ENCODE results near the gene PBXIP1. TPM values are rescaled to one million over a fixed set of nuclear protein-coding genes. Genes with fewer than 3 reads are reported as not detected.
A peak's percentile ranks its signal among the peaks of the same experiment; 100 is the strongest.

PBXIP1 gene
- total RNA-seq, 2 experiments from 2014 or later, result 55.3 to 55.5 TPM

GRCh38 chr1:154969860-154970452 lies 14.1 kb upstream of the PBXIP1 start:
- peak overlapping the region; percentile 32 for H3K27ac Mint-ChIP-seq
- intact Hi-C loops (cut with micrococcal nuclease), result loop anchor here (5.0 kb wide), 1 partner anchor 222 kb away; no protein-coding TSS in a partner anchor
- H3K4me1 Mint-ChIP-seq (ENCODE audit: low read depth), result peaks cover 32% of the 10 kb centered on the region
- no peak for DNase-seq
- CTCF ChIA-PET, result interaction anchor here (0.5 to 1.6 kb wide), 9 partner anchors 14 to 520 kb away, joined by 3 to 9 read pairs (median 3); partner anchors contain the start of genes ADAM15 and PBXIP1
- H3K27me3 Mint-ChIP-seq (ENCODE audit: low read depth), result no peaks in the 10 kb centered on the region
- H3K4me3 Mint-ChIP-seq, result no peak overlapping the region
- peaks cover 17% of the 10 kb centered on the region for H3K36me3 Mint-ChIP-seq (ENCODE audit: low read depth)
- no peaks in the 10 kb centered on the region for H3K9me3 Mint-ChIP-seq

- Mint-ChIP-seq H3K27ac (peak overlapping the region; percentile 68), H3K4me3 (no peak overlapping the region), H3K36me3 (ENCODE audit: low read depth) (peaks cover 19% of the 10 kb centered on the region), H3K4me1 (ENCODE audit: low read depth) (peaks cover 34% of the 10 kb centered on the region), H3K9me3 (no peaks in the 10 kb centered on the region), H3K27me3 (ENCODE audit: low read depth) (no peaks in the 10 kb centered on the region)
- intact Hi-C loops (cut with micrococcal nuclease), result no loop called here
- no peak for DNase-seq
- CTCF ChIA-PET, result interaction anchor here (1.1 kb wide), 1 partner anchor 20 kb away, joined by 3 read pairs; no protein-coding TSS in a partner anchor
Observed at GRCh38 chr1:154969246-154969645, 13.3 kb upstream of the PBXIP1 start.

- intact Hi-C loops (cut with micrococcal nuclease), result no loop called here
- Mint-ChIP-seq H3K9me3 (no peaks in the 10 kb centered on the region), H3K4me3 (no peak overlapping the region), H3K27me3 (ENCODE audit: low read depth) (no peaks in the 10 kb centered on the region), H3K27ac (peak overlapping the region; percentile 68), H3K4me1 (ENCODE audit: low read depth) (peaks cover 37% of the 10 kb centered on the region), H3K36me3 (ENCODE audit: low read depth) (peaks cover 22% of the 10 kb centered on the region)
- DNase-seq, result no peak
- CTCF ChIA-PET, result no interaction called here
Observed at GRCh38 chr1:154968731-154969130, 12.8 kb upstream of the PBXIP1 start.

- no peak for DNase-seq
- CTCF ChIA-PET, result interaction anchor here (2.7 kb wide), 1 partner anchor 32 kb away, joined by 7 read pairs; no protein-coding TSS in a partner anchor
- no peaks in the 10 kb centered on the region for H3K9me3 Mint-ChIP-seq
- H3K36me3 Mint-ChIP-seq (ENCODE audit: low read depth), result peaks cover 24% of the 10 kb centered on the region
- peak overlapping the region; percentile 16 for H3K27ac Mint-ChIP-seq
- H3K4me1 Mint-ChIP-seq (ENCODE audit: low read depth), result peaks cover 42% of the 10 kb centered on the region
- no peak overlapping the region for H3K4me3 Mint-ChIP-seq
- intact Hi-C loops (cut with micrococcal nuclease), result no loop called here
- H3K27me3 Mint-ChIP-seq (ENCODE audit: low read depth), result no peaks in the 10 kb centered on the region
Observed at GRCh38 chr1:154967331-154967950, 11.5 kb upstream of the PBXIP1 start.

- Mint-ChIP-seq H3K4me1 (ENCODE audit: low read depth) (peaks cover 32% of the 10 kb centered on the region), H3K36me3 (ENCODE audit: low read depth) (peaks cover 20% of the 10 kb centered on the region)
- intact Hi-C loops (cut with micrococcal nuclease), result no loop called here
Observed at GRCh38 chr1:154966111-154966510, 10.2 kb upstream of the PBXIP1 start.

GRCh38 chr1:154964359-154964758 lies 8.5 kb upstream of the PBXIP1 start:
- intact Hi-C loops (cut with micrococcal nuclease), result no loop called here
- CTCF ChIA-PET, result interaction anchor here (0.6 to 1.3 kb wide), 3 partner anchors 9 to 316 kb away, joined by 3 to 4 read pairs (median 3); partner anchors contain the start of gene PBXIP1

More at GRCh38 chr1:154966111-154966510, 10.2 kb upstream of the PBXIP1 start:
- CTCF ChIA-PET, result interaction anchor here (2.7 kb wide), 1 partner anchor 33 kb away, joined by 7 read pairs; no protein-coding TSS in a partner anchor
- H3K27ac Mint-ChIP-seq, result peak overlapping the region; percentile 50
- DNase-seq, result no peak
- H3K4me3 Mint-ChIP-seq, result no peak overlapping the region
- H3K9me3 Mint-ChIP-seq, result no peaks in the 10 kb centered on the region
- no peaks in the 10 kb centered on the region for H3K27me3 Mint-ChIP-seq (ENCODE audit: low read depth)

GRCh38 chr1:154963643-154964042 lies 7.7 kb upstream of the PBXIP1 start:
- intact Hi-C loops (cut with micrococcal nuclease), result no loop called here
- peaks cover 30% of the 10 kb centered on the region for H3K4me1 Mint-ChIP-seq (ENCODE audit: low read depth)
- no peak for DNase-seq
- no peaks in the 10 kb centered on the region for H3K9me3 Mint-ChIP-seq
- H3K27me3 Mint-ChIP-seq (ENCODE audit: low read depth), result no peaks in the 10 kb centered on the region
- H3K36me3 Mint-ChIP-seq (ENCODE audit: low read depth), result peaks cover 24% of the 10 kb centered on the region
- CTCF ChIA-PET, result interaction anchor here (1.3 kb wide), 1 partner anchor 53 kb away, joined by 4 read pairs; no protein-coding TSS in a partner anchor
- H3K4me3 Mint-ChIP-seq, result no peak overlapping the region
- peak overlapping the region; percentile 50 for H3K27ac Mint-ChIP-seq

More at GRCh38 chr1:154964359-154964758, 8.5 kb upstream of the PBXIP1 start:
- H3K4me3 Mint-ChIP-seq, result no peak overlapping the region
- H3K36me3 Mint-ChIP-seq (ENCODE audit: low read depth), result peaks cover 24% of the 10 kb centered on the region
- DNase-seq, result no peak
- peaks cover 33% of the 10 kb centered on the region for H3K4me1 Mint-ChIP-seq (ENCODE audit: low read depth)
- no peaks in the 10 kb centered on the region for H3K9me3 Mint-ChIP-seq
- H3K27ac Mint-ChIP-seq, result no peak overlapping the region
- no peaks in the 10 kb centered on the region for H3K27me3 Mint-ChIP-seq (ENCODE audit: low read depth)

- CTCF ChIA-PET, result interaction anchor here (1.5 to 2.6 kb wide), 2 partner anchors 8 to 122 kb away, joined by 5 to 13 read pairs; partner anchors contain the start of gene SHC1
- peak overlapping the region; percentile 86 for H3K4me3 Mint-ChIP-seq
- H3K9me3 Mint-ChIP-seq, result no peaks in the 10 kb centered on the region
- peaks cover 28% of the 10 kb centered on the region for H3K36me3 Mint-ChIP-seq (ENCODE audit: low read depth)
- no peak for DNase-seq
- peak overlapping the region; percentile 94 for H3K27ac Mint-ChIP-seq
- no peaks in the 10 kb centered on the region for H3K27me3 Mint-ChIP-seq (ENCODE audit: low read depth)
- intact Hi-C loops (cut with micrococcal nuclease), result no loop called here
- peaks cover 34% of the 10 kb centered on the region for H3K4me1 Mint-ChIP-seq (ENCODE audit: low read depth)
Observed at GRCh38 chr1:154962795-154963330, 7.0 kb upstream of the PBXIP1 start.

GRCh38 chr1:154962156-154962749 lies 6.4 kb upstream of the PBXIP1 start:
- DNase-seq, result no peak
- intact Hi-C loops (cut with micrococcal nuclease), result no loop called here
- H3K9me3 Mint-ChIP-seq, result no peaks in the 10 kb centered on the region
- peak overlapping the region; percentile 94 for H3K27ac Mint-ChIP-seq
- H3K36me3 Mint-ChIP-seq (ENCODE audit: low read depth), result peaks cover 28% of the 10 kb centered on the region
- peaks cover 37% of the 10 kb centered on the region for H3K4me1 Mint-ChIP-seq (ENCODE audit: low read depth)
- H3K4me3 Mint-ChIP-seq, result peak overlapping the region; percentile 86
- CTCF ChIA-PET, result interaction anchor here (1.5 to 3.6 kb wide), 5 partner anchors 9 to 123 kb away, joined by 4 to 17 read pairs (median 8); partner anchors contain the start of gene SHC1
- no peaks in the 10 kb centered on the region for H3K27me3 Mint-ChIP-seq (ENCODE audit: low read depth)

GRCh38 chr1:154961207-154962155 lies 5.6 kb upstream of the PBXIP1 start, which contains the start of gene PYGO2:
PYGO2 (minus strand) TSS chr1:154961782; CDS start chr1:154961576, 206 bp downstream.
- H3K9me3 Mint-ChIP-seq, result no peaks in the 10 kb centered on the region
- H3K36me3 Mint-ChIP-seq (ENCODE audit: low read depth), result peaks cover 20% of the 10 kb centered on the region
- peak; percentile 86 for DNase-seq
- peaks cover 42% of the 10 kb centered on the region for H3K4me1 Mint-ChIP-seq (ENCODE audit: low read depth)
- peak within 1 kb of the TSS; percentile 94 for H3K27ac Mint-ChIP-seq
- intact Hi-C loops (cut with micrococcal nuclease), result loop anchor here (1.0 kb wide), 5 partner anchors 9 to 100 kb away; partner anchors contain the start of gene CKS1B
- peak within 1 kb of the TSS; percentile 96 for H3K4me3 Mint-ChIP-seq
- CTCF ChIA-PET, result interaction anchor here (0.8 to 3.6 kb wide), 12 partner anchors 8 to 124 kb away, joined by 3 to 17 read pairs (median 4); partner anchors contain the start of genes ADAM15, FLAD1 and SHC1
- no peaks in the 10 kb centered on the region for H3K27me3 Mint-ChIP-seq (ENCODE audit: low read depth)
